Liver (tissue), 9 donors: Measurements from ENCODE around the gene PDE3B. TPM values are rescaled to one million over a fixed set of nuclear protein-coding genes. Genes with fewer than 3 reads are reported as not detected.

Source experiments
- DNase-seq: peaks from one replicate; pipeline ENCODE4 v3.0.0-alpha.2; 2017; ENCODE audit warnings: low spot score
- H3K27ac ChIP-seq, 2 donors: one replicate each; pipeline ENCODE4 v1.7.0; 2013; ENCODE audit warnings: inconsistent platforms in 2 of 2, low read length in 2 of 2, control low read depth in 1 of 2, low read depth in 1 of 2, mild to moderate bottlenecking in 1 of 2
- H3K27me3 ChIP-seq, 4 donors: one replicate each; pipeline versions ENCODE4 v1.6.1 to v1.7.0; 2013; ENCODE audit warnings: low read length in 3 of 4, inconsistent platforms in 1 of 4, mild to moderate bottlenecking in 1 of 4, moderate library complexity in 1 of 4; ENCODE audit not compliant: control insufficient read depth in 4 of 4, insufficient read depth in 4 of 4
- H3K36me3 ChIP-seq, 4 donors: one replicate each; pipeline versions ENCODE4 v1.6.1 to v1.7.0; 2013; ENCODE audit warnings: low read length in 3 of 4, mild to moderate bottlenecking in 3 of 4, low read depth in 1 of 4, moderate library complexity in 1 of 4; ENCODE audit not compliant: control insufficient read depth in 4 of 4, insufficient read depth in 3 of 4
- H3K4me1 ChIP-seq, 4 donors: one replicate each; pipeline versions ENCODE4 v1.6.1 to v1.7.0; 2013; ENCODE audit warnings: low read length in 3 of 4, mild to moderate bottlenecking in 3 of 4, moderate library complexity in 1 of 4; ENCODE audit not compliant: control insufficient read depth in 4 of 4, insufficient read depth in 4 of 4
- H3K4me3 ChIP-seq, 3 donors: one replicate each; pipeline versions ENCODE4 v1.6.1 to v1.7.0; 2013; ENCODE audit warnings: low read length in 3 of 3, control low read depth in 1 of 3, low read depth in 1 of 3, mild to moderate bottlenecking in 1 of 3
- H3K9ac ChIP-seq, 2 donors: one replicate each; pipeline ENCODE4 v1.7.0; 2013; ENCODE audit warnings: low read length in 2 of 2, mild to moderate bottlenecking in 2 of 2, moderate library complexity in 2 of 2, control low read depth in 1 of 2, low read depth in 1 of 2
- H3K9me3 ChIP-seq, 4 donors: one replicate each; pipeline versions ENCODE4 v1.6.1 to v1.7.0; 2013; ENCODE audit warnings: low read length in 3 of 4; ENCODE audit not compliant: control insufficient read depth in 4 of 4
- EGR1 ChIP-seq, 2 donors: IDR thresholded peaks; 2 replicates each; pipeline ENCODE4 v1.6.1; 2016 to 2018; ENCODE audit warnings: antibody characterized with exemption in 2 of 2, low read depth in 2 of 2
- FOXA1 ChIP-seq: IDR thresholded peaks from 2 replicates; pipeline ENCODE4 v1.6.1; 2016; ENCODE audit warnings: antibody characterized with exemption
- FOXA2 ChIP-seq: IDR thresholded peaks from 2 replicates; pipeline ENCODE4 v1.6.1; 2016; ENCODE audit warnings: antibody characterized with exemption
- GABPA ChIP-seq, 2 donors: IDR thresholded peaks in 1 of 2; conservative IDR thresholded peaks in 1 of 2; 2 replicates each; pipeline ENCODE4 v1.6.1; 2016; ENCODE audit warnings: antibody characterized with exemption in 2 of 2, mild to moderate bottlenecking in 1 of 2, moderate library complexity in 1 of 2
- HNF4A ChIP-seq, 2 donors: conservative IDR thresholded peaks; 2 replicates each; pipeline ENCODE4 v1.6.1; 2016; ENCODE audit warnings: antibody characterized with exemption in 2 of 2, mild to moderate bottlenecking in 2 of 2
- HNF4G ChIP-seq: IDR thresholded peaks from 2 replicates; pipeline ENCODE4 v1.6.1; 2016; ENCODE audit warnings: antibody characterized with exemption
- JUND ChIP-seq, 2 donors: IDR thresholded peaks; 2 replicates each; pipeline ENCODE4 v1.6.1; 2016; ENCODE audit warnings: antibody characterized with exemption in 2 of 2
- NR2F2 ChIP-seq: IDR thresholded peaks from 2 replicates; pipeline ENCODE4 v1.6.1; 2016; ENCODE audit warnings: antibody characterized with exemption
- RAD21 ChIP-seq, 2 donors: IDR thresholded peaks; 2 replicates each; pipeline ENCODE4 v1.6.1; 2016; ENCODE audit warnings: antibody characterized with exemption in 2 of 2, mild to moderate bottlenecking in 2 of 2
- RXRA ChIP-seq, 2 donors: IDR thresholded peaks; 2 replicates each; pipeline ENCODE4 v1.6.1; 2017 to 2018; ENCODE audit warnings: antibody characterized with exemption in 2 of 2, mild to moderate bottlenecking in 1 of 2
- SP1 ChIP-seq: IDR thresholded peaks from 2 replicates; pipeline ENCODE4 v1.6.1; 2018; ENCODE audit warnings: antibody characterized with exemption, mild to moderate bottlenecking
- TAF1 ChIP-seq: conservative IDR thresholded peaks from 2 replicates; pipeline ENCODE4 v1.6.1; 2016; ENCODE audit warnings: antibody characterized with exemption, mild to moderate bottlenecking
- YY1 ChIP-seq: IDR thresholded peaks from 2 replicates; pipeline ENCODE4 v1.6.1; 2016; ENCODE audit warnings: antibody characterized with exemption, mild to moderate bottlenecking
- WGBS: extraction: QIAGEN DNeasy Blood & Tissue Kit; methylation state at CpG from one replicate; pipeline ENCODE4 v1.1.7; 2013; 5-methylcytosine and 5-hydroxymethylcytosine counted together
- polyA plus RNA-seq, 2 donors: library from polyadenylated mRNA; stranded (reverse) in 1 of 2; unstranded in 1 of 2; fragments of 200-250 nt in 1 of 2; fragments of >200 nt in 1 of 2; fragmentation: Nextera tagmentation in 1 of 2; extraction: Ambion mirVana in 1 of 2; gene quantifications; one replicate each; pipeline versions ENCODE4 v1.2.1 to v1.2.3, GENCODE V29; 2013 to 2015
- total RNA-seq, 2 donors: library from RNA; depleted of rRNA; stranded (reverse); fragments of >200 nt; gene quantifications; one replicate each; pipeline ENCODE4 v1.2.3, GENCODE V29; 2014
- TF ChIP-seq, protein P1 (sequence below): IDR thresholded peaks from 2 replicates; pipeline ENCODE4 v1.6.1; 2016; ENCODE audit warnings: antibody characterized with exemption
- TF ChIP-seq, protein P2 (sequence below): fragments of 150-350 bp; IDR thresholded peaks from 2 replicates; pipeline ENCODE4 v1.5.1; 2017; ENCODE audit warnings: improper control_type of control experiment, low read depth, low read length; ENCODE audit not compliant: missing input control
- TF ChIP-seq, protein P3 (sequence below): IDR thresholded peaks from 2 replicates; pipeline ENCODE4 v1.6.1; 2016; ENCODE audit warnings: antibody characterized with exemption, mild to moderate bottlenecking
- TF ChIP-seq, protein P4 (sequence below): IDR thresholded peaks from 2 replicates; pipeline ENCODE4 v1.6.1; 2016; ENCODE audit warnings: antibody characterized with exemption
- donor health status: healthy.
- donor health status: healthy.
- donor health status: healthy.
- donor health status: healthy.
- donor health status: healthy.

PDE3B gene
- total and polyA plus RNA-seq, 4 donors: 11.3 to 43.1 (median 21.7) TPM

DNA sequence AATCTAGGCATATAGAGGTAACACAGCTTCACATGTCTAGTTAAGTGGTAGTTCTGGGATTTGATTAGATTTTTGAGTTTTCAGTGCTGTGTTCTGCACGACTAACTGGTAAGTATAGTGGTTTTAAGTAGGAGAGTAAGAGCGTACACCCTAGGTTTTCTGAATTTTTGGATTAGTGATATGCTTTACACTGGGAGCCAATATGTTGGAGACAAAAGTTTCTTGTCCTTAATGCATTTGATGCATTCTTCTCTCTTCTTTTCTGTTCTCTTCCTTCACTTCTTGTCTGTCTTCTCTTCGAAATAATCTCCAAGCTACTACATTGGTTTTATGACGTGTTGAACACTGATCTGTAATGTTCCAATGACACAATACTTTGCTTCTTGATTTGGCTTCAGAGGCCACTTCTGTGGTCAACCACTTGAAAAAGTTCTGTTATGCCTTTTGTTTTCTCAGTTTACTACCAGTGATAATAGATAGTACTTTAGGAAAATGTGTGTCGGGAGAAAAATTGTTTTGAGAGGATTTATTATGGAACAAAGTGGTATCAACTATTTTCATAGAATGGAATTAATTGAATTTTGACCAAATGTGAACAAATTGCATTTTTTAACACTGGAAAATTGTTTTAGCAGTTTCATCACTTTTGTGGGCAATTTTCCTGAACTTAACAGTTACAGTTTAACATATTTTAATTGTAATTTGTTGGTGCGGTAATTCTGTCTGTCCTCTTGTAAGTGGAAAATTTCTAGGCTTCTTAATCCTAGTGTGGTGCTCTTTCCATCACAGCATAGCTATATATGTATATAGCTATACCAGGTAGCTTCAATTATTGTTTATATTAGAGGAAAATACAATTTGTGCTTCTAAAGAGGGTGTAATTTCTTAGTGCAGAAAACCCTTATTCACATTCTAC is 2.6 kb downstream of the PDE3B start:
- peak overlapping the region; percentile 81 to 94 for H3K9ac ChIP-seq
- WGBS: 26% methylated on average over 6 of the region's 6 CpGs
- peaks cover 3 to 28% (median 10%) of the 10 kb centered on the region in 4 donors for H3K4me1 ChIP-seq
- H3K4me3 ChIP-seq: peak overlapping the region; percentile 83 to 94 (median 85)
- no peaks in the 10 kb centered on the region for H3K9me3 ChIP-seq
- no peak for DNase-seq
- peak overlapping the region; percentile 94 to 98 for H3K27ac ChIP-seq
- TF ChIP-seq SP1: no peak
- peak in 1 of 2 donors; percentile 48 for TF ChIP-seq RAD21 (IDR thresholded peaks at IDR 0.05)
- TF ChIP-seq, protein P1, sequence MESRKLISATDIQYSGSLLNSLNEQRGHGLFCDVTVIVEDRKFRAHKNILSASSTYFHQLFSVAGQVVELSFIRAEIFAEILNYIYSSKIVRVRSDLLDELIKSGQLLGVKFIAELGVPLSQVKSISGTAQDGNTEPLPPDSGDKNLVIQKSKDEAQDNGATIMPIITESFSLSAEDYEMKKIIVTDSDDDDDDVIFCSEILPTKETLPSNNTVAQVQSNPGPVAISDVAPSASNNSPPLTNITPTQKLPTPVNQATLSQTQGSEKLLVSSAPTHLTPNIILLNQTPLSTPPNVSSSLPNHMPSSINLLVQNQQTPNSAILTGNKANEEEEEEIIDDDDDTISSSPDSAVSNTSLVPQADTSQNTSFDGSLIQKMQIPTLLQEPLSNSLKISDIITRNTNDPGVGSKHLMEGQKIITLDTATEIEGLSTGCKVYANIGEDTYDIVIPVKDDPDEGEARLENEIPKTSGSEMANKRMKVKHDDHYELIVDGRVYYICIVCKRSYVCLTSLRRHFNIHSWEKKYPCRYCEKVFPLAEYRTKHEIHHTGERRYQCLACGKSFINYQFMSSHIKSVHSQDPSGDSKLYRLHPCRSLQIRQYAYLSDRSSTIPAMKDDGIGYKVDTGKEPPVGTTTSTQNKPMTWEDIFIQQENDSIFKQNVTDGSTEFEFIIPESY: no peak
- TF ChIP-seq YY1: no peak
- TF ChIP-seq, protein P2, sequence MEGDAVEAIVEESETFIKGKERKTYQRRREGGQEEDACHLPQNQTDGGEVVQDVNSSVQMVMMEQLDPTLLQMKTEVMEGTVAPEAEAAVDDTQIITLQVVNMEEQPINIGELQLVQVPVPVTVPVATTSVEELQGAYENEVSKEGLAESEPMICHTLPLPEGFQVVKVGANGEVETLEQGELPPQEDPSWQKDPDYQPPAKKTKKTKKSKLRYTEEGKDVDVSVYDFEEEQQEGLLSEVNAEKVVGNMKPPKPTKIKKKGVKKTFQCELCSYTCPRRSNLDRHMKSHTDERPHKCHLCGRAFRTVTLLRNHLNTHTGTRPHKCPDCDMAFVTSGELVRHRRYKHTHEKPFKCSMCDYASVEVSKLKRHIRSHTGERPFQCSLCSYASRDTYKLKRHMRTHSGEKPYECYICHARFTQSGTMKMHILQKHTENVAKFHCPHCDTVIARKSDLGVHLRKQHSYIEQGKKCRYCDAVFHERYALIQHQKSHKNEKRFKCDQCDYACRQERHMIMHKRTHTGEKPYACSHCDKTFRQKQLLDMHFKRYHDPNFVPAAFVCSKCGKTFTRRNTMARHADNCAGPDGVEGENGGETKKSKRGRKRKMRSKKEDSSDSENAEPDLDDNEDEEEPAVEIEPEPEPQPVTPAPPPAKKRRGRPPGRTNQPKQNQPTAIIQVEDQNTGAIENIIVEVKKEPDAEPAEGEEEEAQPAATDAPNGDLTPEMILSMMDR: no peak
- peak in 1 of 2 donors; percentile 6 for TF ChIP-seq HNF4A (conservative IDR thresholded peaks at IDR 0.05)
- H3K27me3 ChIP-seq: no peaks in the 10 kb centered on the region
- H3K36me3 ChIP-seq: no peaks in the 10 kb centered on the region

DNA sequence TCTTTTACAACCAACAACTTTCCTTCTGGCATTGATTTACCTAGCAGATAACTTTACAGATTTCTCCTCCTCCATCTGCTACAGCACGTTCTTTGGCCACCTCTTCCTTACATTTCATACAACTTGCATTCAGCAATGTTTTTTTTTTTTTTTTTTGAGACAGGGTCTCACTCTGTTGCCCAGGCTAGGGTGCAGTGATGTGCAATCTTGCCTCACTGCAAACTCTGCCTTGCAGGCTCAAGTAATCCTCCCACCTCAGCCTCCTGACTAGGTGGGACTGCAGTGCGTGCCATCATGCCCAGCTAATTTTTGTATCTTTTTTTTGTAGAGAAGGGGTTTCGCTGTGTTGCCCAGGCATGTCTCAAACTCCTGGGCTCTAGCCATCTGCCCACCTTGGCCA is 6.5 kb downstream of the PDE3B start:
- Histone ChIP-seq H3K9ac (no peak overlapping the region), H3K36me3 (no peaks in the 10 kb centered on the region), H3K27me3 (no peaks in the 10 kb centered on the region), H3K27ac (no peak overlapping the region), H3K9me3 (no peaks in the 10 kb centered on the region), H3K4me3 (no peak overlapping the region), H3K4me1 (peaks cover 0 to 10% (median 2%) of the 10 kb centered on the region in 4 donors)
- TF ChIP-seq, protein P3, sequence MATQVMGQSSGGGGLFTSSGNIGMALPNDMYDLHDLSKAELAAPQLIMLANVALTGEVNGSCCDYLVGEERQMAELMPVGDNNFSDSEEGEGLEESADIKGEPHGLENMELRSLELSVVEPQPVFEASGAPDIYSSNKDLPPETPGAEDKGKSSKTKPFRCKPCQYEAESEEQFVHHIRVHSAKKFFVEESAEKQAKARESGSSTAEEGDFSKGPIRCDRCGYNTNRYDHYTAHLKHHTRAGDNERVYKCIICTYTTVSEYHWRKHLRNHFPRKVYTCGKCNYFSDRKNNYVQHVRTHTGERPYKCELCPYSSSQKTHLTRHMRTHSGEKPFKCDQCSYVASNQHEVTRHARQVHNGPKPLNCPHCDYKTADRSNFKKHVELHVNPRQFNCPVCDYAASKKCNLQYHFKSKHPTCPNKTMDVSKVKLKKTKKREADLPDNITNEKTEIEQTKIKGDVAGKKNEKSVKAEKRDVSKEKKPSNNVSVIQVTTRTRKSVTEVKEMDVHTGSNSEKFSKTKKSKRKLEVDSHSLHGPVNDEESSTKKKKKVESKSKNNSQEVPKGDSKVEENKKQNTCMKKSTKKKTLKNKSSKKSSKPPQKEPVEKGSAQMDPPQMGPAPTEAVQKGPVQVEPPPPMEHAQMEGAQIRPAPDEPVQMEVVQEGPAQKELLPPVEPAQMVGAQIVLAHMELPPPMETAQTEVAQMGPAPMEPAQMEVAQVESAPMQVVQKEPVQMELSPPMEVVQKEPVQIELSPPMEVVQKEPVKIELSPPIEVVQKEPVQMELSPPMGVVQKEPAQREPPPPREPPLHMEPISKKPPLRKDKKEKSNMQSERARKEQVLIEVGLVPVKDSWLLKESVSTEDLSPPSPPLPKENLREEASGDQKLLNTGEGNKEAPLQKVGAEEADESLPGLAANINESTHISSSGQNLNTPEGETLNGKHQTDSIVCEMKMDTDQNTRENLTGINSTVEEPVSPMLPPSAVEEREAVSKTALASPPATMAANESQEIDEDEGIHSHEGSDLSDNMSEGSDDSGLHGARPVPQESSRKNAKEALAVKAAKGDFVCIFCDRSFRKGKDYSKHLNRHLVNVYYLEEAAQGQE: no peak
- TF ChIP-seq, protein P4, sequence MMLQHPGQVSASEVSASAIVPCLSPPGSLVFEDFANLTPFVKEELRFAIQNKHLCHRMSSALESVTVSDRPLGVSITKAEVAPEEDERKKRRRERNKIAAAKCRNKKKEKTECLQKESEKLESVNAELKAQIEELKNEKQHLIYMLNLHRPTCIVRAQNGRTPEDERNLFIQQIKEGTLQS: no peak
- TF ChIP-seq SP1 (no peak), FOXA2 (no peak), EGR1 (IDR thresholded peaks at IDR 0.05; ENCODE audit: low read depth in 2 of 2) (no peak), NR2F2 (no peak), HNF4G (no peak), TAF1 (no peak), FOXA1 (no peak), HNF4A (conservative IDR thresholded peaks at IDR 0.05) (no peak), RAD21 (IDR thresholded peaks at IDR 0.05) (no peak), YY1 (no peak), RXRA (IDR thresholded peaks at IDR 0.05) (no peak), GABPA (IDR thresholded peaks at IDR 0.05 in 1 of 2, conservative IDR thresholded peaks at IDR 0.05 in 1 of 2) (no peak), JUND (IDR thresholded peaks at IDR 0.05) (no peak)
- TF ChIP-seq, protein P2: no peak
- TF ChIP-seq, protein P1: no peak
- 94% methylated on average over 3 of the region's 3 CpGs for whole genome bisulfite sequencing
- no peak for DNase-seq
